ENCODE data around the gene RPAP3. TPM values are rescaled to one million over a fixed set of nuclear protein-coding genes. Genes with fewer than 3 reads are reported as not detected.

Gene RPAP3
- total RNA-seq, 1 experiment from 2014 or later = 22.1 TPM

DNA sequence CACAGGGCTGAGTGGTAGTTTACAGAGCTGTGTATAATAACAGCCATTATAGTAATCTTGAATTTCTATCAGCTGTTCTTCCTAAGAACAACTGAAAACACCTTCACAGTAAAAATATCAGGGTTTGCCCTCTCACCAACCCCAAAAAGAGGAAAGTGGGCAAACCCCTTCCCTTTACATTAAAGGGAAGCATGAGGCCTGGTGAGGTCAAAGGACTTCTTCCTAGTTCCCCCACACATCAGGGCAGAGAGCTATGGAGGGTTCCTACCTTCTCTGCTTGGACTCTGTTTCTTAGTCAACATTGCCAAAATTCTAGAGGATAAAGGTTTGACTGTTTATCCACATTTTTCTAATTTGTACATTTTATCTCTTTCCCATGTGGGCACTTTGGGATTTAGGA, 4.4 kb upstream of the RPAP3 start:
- DNase-seq = no peak

GRCh38 chr12:47709671-47710070, 3.8 kb upstream of the RPAP3 start:
- DNase-seq (no peak), ATAC-seq (no peak)
- TF ChIP-seq, protein P1, sequence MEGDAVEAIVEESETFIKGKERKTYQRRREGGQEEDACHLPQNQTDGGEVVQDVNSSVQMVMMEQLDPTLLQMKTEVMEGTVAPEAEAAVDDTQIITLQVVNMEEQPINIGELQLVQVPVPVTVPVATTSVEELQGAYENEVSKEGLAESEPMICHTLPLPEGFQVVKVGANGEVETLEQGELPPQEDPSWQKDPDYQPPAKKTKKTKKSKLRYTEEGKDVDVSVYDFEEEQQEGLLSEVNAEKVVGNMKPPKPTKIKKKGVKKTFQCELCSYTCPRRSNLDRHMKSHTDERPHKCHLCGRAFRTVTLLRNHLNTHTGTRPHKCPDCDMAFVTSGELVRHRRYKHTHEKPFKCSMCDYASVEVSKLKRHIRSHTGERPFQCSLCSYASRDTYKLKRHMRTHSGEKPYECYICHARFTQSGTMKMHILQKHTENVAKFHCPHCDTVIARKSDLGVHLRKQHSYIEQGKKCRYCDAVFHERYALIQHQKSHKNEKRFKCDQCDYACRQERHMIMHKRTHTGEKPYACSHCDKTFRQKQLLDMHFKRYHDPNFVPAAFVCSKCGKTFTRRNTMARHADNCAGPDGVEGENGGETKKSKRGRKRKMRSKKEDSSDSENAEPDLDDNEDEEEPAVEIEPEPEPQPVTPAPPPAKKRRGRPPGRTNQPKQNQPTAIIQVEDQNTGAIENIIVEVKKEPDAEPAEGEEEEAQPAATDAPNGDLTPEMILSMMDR (conservative IDR thresholded peaks at IDR 0.05; ENCODE audit: low read depth, low read length) = no peak
- TF ChIP-seq EZH2 (IDR thresholded peaks at IDR 0.05; ENCODE audit: low read length, unreplicated experiment) (no peak), EZH2phosphoT487 (IDR thresholded peaks at IDR 0.05; ENCODE audit: borderline replicate concordance, low read length) (no peak)
- Histone ChIP-seq H3K4me3 (ENCODE audit: low read length) (no peak overlapping the region), H3K9me2 (replicated peaks; ENCODE audit: low read length) (no peaks in the 10 kb centered on the region), H4K20me1 (ENCODE audit: low read length) (no peaks in the 10 kb centered on the region), H3K36me3 (ENCODE audit: low read depth, low read length) (no peaks in the 10 kb centered on the region), H3F3A (ENCODE audit: low read length, unreplicated experiment) (no peaks in the 10 kb centered on the region), H3K27ac (ENCODE audit: low read length) (no peak overlapping the region), H2AFZ (ENCODE audit: low read length) (no peak overlapping the region), H3K79me2 (ENCODE audit: low read length) (peaks cover 24% of the 10 kb centered on the region), H3K4me1 (ENCODE audit: insufficient read depth, low read length) (peaks cover 7% of the 10 kb centered on the region), H3K27me3 (ENCODE audit: low read length) (no peaks in the 10 kb centered on the region), H3K4me2 (ENCODE audit: low read length) (no peak overlapping the region), H3K9me3 (ENCODE audit: low read length) (no peaks in the 10 kb centered on the region), H3K9ac (ENCODE audit: low read length) (no peak overlapping the region)
- POLR2A ChIA-PET (ENCODE audit: unreplicated experiment) = no interaction called here
- CTCF ChIA-PET = no interaction called here
- BruUV-seq (replicated peaks) = no TSS peak
- intact Hi-C loops (cut with micrococcal nuclease) = no loop called here

More for the DNA sequence above, 4.4 kb upstream of the RPAP3 start:
- no peak for ATAC-seq
- H4K20me1 ChIP-seq (ENCODE audit: low read length) = no peaks in the 10 kb centered on the region
- POLR2A ChIA-PET (ENCODE audit: unreplicated experiment) = no interaction called here
- BruUV-seq (replicated peaks) = no TSS peak
- no peaks in the 10 kb centered on the region for H3F3A ChIP-seq (ENCODE audit: low read length, unreplicated experiment)
- no peak overlapping the region for H3K4me2 ChIP-seq (ENCODE audit: low read length)
- H3K79me2 ChIP-seq (ENCODE audit: low read length) = peaks cover 18% of the 10 kb centered on the region
- no peaks in the 10 kb centered on the region for H3K36me3 ChIP-seq (ENCODE audit: low read depth, low read length)
- no peak for TF ChIP-seq EZH2 (IDR thresholded peaks at IDR 0.05; ENCODE audit: low read length, unreplicated experiment)
- TF ChIP-seq EZH2phosphoT487 (IDR thresholded peaks at IDR 0.05; ENCODE audit: borderline replicate concordance, low read length) = no peak
- TF ChIP-seq, protein P1 (conservative IDR thresholded peaks at IDR 0.05; ENCODE audit: low read depth, low read length) = no peak
- H3K9ac ChIP-seq (ENCODE audit: low read length) = no peak overlapping the region
- no peak overlapping the region for H2AFZ ChIP-seq (ENCODE audit: low read length)
- intact Hi-C loops (cut with micrococcal nuclease) = no loop called here
- H3K4me3 ChIP-seq (ENCODE audit: low read length) = no peak overlapping the region
- no peaks in the 10 kb centered on the region for H3K9me3 ChIP-seq (ENCODE audit: low read length)
- no peak overlapping the region for H3K27ac ChIP-seq (ENCODE audit: low read length)
- CTCF ChIA-PET = no interaction called here
- peaks cover 3% of the 10 kb centered on the region; the same call in 1 of the 2 replicates for H3K4me1 ChIP-seq (ENCODE audit: insufficient read depth, low read length)
- H3K27me3 ChIP-seq (ENCODE audit: low read length) = no peaks in the 10 kb centered on the region
- no peaks in the 10 kb centered on the region for H3K9me2 ChIP-seq (replicated peaks; ENCODE audit: low read length)

DNA sequence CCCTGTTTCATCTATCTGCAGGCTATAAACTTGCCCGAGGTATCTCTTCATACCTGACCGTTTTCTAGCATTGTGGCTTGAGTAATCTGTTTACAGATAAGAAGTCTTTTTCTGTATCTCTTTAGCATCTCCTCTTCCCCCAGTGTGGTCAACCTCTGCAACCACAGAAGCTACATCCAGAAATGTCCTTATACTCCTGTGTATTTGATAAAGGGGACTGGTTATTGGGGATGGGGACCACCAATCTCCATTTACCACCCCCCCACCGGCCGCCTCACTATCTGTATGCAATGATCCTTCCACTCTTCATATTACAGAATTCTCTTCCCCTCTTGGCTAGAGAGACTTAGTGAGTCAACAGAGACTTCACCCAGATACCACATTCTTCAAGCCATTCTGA, 3.4 kb upstream of the RPAP3 start:
- CTCF ChIA-PET = no interaction called here
- DNase-seq = no peak
- H3K27ac ChIP-seq (ENCODE audit: low read length) = no peak overlapping the region
- no peaks in the 10 kb centered on the region for H3K9me3 ChIP-seq (ENCODE audit: low read length)
- H3K4me3 ChIP-seq (ENCODE audit: low read length) = no peak overlapping the region
- H3K79me2 ChIP-seq (ENCODE audit: low read length) = peaks cover 29% of the 10 kb centered on the region
- no peak overlapping the region for H3K4me2 ChIP-seq (ENCODE audit: low read length)
- no TSS peak for BruUV-seq (replicated peaks)
- no peaks in the 10 kb centered on the region for H3K9me2 ChIP-seq (replicated peaks; ENCODE audit: low read length)
- ATAC-seq = no peak
- H3K36me3 ChIP-seq (ENCODE audit: low read depth, low read length) = no peaks in the 10 kb centered on the region
- TF ChIP-seq, protein P1 (conservative IDR thresholded peaks at IDR 0.05; ENCODE audit: low read depth, low read length) = no peak
- TF ChIP-seq EZH2phosphoT487 (IDR thresholded peaks at IDR 0.05; ENCODE audit: borderline replicate concordance, low read length) = no peak
- TF ChIP-seq EZH2 (IDR thresholded peaks at IDR 0.05; ENCODE audit: low read length, unreplicated experiment) = no peak
- H3F3A ChIP-seq (ENCODE audit: low read length, unreplicated experiment) = no peaks in the 10 kb centered on the region
- no peaks in the 10 kb centered on the region for H4K20me1 ChIP-seq (ENCODE audit: low read length)
- H3K4me1 ChIP-seq (ENCODE audit: insufficient read depth, low read length) = peaks cover 9% of the 10 kb centered on the region
- intact Hi-C loops (cut with micrococcal nuclease) = no loop called here
- POLR2A ChIA-PET (ENCODE audit: unreplicated experiment) = no interaction called here
- H2AFZ ChIP-seq (ENCODE audit: low read length) = no peak overlapping the region
- no peaks in the 10 kb centered on the region for H3K27me3 ChIP-seq (ENCODE audit: low read length)
- no peak overlapping the region for H3K9ac ChIP-seq (ENCODE audit: low read length)
